Activated B cell treated with CpG ODN at 0.5 μM for 24 hours (primary cell): ENCODE results near the gene SLCO4A1. TPM values are rescaled to one million over a fixed set of nuclear protein-coding genes. Genes with fewer than 3 reads are reported as not detected.
"Not testable (repeated sequence)": the region's sequence is repeated elsewhere in the genome, so short reads cannot be mapped to it uniquely, and the experiment has no call there.

ENCODE experiments used
- ATAC-seq: fragments of 200-7000 bp; cut with Tn5 transposase; one replicate; pipeline ENCODE4 v1.10.0; 2021; ENCODE audit warnings: low read depth, mild to moderate bottlenecking, moderate library complexity
- CTCF ChIA-PET: fragments of 350-600 bp; sonication (Branson Sonifier 250); formaldehyde crosslinking; loops from one replicate; lab custom pipeline; 2021; ENCODE audit warnings: antibody characterized with exemption; lab: Charles Lee
- POLR2A ChIA-PET: fragments of 350-600 bp; sonication (Branson Sonifier 250); formaldehyde crosslinking; loops from one replicate; lab custom pipeline; 2021; ENCODE audit warnings: antibody characterized with exemption; lab: Charles Lee
- DNase-seq: peaks from one replicate; pipeline ENCODE4 v3.0.0; 2022
- H3K27ac Mint-ChIP-seq: one replicate; pipeline ENCODE4 v1.8.0; 2020; ENCODE audit warnings: mixed read lengths
- H3K27me3 Mint-ChIP-seq: one replicate; pipeline ENCODE4 v1.8.0; 2021; ENCODE audit warnings: mixed read lengths
- H3K36me3 Mint-ChIP-seq: one replicate; pipeline ENCODE4 v1.8.0; 2021; ENCODE audit warnings: low read depth, mixed read lengths
- H3K4me1 Mint-ChIP-seq: one replicate; pipeline ENCODE4 v1.8.0; 2021; ENCODE audit warnings: mixed read lengths
- H3K4me3 Mint-ChIP-seq: one replicate; pipeline ENCODE4 v1.8.0; 2020; ENCODE audit warnings: mild to moderate bottlenecking, mixed read lengths
- H3K9me3 Mint-ChIP-seq: one replicate; pipeline ENCODE4 v1.8.0; 2020; ENCODE audit warnings: mixed read lengths
- intact Hi-C: fragments of 100-400 bp; cut with micrococcal nuclease; formaldehyde crosslinking; loops from one replicate; pipeline ENCODE4 v1.15.1; 2024
- total RNA-seq: library from RNA; stranded (reverse); gene quantifications from 2 replicates; pipeline ENCODE4 v1.2.3, GENCODE V29; 2022
- TF ChIP-seq, protein P1 (sequence below): fragments of 200-600 bp; IDR thresholded peaks from one replicate; pipeline ENCODE4 v1.8.0; 2022; ENCODE audit warnings: antibody characterized with exemption, mild to moderate bottlenecking

SLCO4A1 gene
- total RNA-seq, 1 donor from 2014 or later = 38.9 TPM

DNA sequence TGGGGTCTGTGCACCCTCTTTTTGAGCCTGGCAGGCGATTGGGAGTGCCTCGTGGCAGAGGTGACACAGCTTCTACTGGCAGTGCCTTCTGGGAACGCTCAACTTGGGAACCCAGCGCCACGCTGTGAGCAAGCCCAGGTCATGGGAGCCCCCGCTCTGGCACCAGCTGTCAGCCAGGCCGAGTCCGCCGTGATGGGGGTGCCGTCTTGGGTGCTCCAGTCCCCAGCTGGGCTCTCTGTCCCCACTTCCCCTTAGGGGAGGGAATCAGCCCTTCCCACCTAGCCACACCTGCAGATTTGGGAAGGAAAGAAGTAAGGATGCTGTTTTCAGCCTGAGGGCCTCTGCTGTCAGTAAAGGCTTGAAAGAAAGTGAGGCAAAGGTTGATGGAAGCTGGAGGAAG is 35.4 kb downstream of the SLCO4A1 start:
- POLR2A ChIA-PET = no interaction called here
- no peaks in the 10 kb centered on the region for H3K9me3 Mint-ChIP-seq
- no peaks in the 10 kb centered on the region for H3K36me3 Mint-ChIP-seq
- H3K27me3 Mint-ChIP-seq = no peaks in the 10 kb centered on the region
- TF ChIP-seq, protein P1, sequence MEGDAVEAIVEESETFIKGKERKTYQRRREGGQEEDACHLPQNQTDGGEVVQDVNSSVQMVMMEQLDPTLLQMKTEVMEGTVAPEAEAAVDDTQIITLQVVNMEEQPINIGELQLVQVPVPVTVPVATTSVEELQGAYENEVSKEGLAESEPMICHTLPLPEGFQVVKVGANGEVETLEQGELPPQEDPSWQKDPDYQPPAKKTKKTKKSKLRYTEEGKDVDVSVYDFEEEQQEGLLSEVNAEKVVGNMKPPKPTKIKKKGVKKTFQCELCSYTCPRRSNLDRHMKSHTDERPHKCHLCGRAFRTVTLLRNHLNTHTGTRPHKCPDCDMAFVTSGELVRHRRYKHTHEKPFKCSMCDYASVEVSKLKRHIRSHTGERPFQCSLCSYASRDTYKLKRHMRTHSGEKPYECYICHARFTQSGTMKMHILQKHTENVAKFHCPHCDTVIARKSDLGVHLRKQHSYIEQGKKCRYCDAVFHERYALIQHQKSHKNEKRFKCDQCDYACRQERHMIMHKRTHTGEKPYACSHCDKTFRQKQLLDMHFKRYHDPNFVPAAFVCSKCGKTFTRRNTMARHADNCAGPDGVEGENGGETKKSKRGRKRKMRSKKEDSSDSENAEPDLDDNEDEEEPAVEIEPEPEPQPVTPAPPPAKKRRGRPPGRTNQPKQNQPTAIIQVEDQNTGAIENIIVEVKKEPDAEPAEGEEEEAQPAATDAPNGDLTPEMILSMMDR = no peak
- no peak overlapping the region for H3K4me3 Mint-ChIP-seq
- intact Hi-C loops = loop anchor here (10.0 kb wide), 1 partner anchor 57 kb away; no protein-coding TSS in a partner anchor
- no peak for ATAC-seq
- H3K27ac Mint-ChIP-seq = no peak overlapping the region
- CTCF ChIA-PET = no interaction called here
- no peak for DNase-seq
- no peaks in the 10 kb centered on the region for H3K4me1 Mint-ChIP-seq

DNA sequence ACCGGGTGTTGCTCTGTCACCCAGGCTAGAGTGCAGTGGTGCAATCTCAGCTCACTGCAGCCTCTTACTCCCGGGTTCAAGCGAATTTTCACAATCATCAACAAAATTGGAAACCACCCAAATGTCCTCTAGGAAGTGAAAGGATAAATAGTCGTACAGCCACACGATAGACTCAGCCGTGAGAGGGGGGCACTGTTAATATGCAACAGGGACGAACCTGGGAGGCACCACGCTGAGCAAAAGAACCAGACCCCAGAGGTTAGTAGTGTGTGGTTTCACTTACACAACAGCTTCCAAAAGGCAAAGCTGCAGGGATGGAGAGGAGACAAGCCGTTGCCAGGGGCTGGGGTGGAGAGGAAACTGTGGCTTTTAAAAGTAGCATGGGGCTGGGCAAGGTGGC is 36.2 kb downstream of the SLCO4A1 start:
- Mint-ChIP-seq H3K9me3 (no peaks in the 10 kb centered on the region), H3K27me3 (no peaks in the 10 kb centered on the region), H3K27ac (no peak overlapping the region), H3K4me3 (no peak overlapping the region), H3K36me3 (no peaks in the 10 kb centered on the region), H3K4me1 (no peaks in the 10 kb centered on the region)
- ATAC-seq = no peak
- no peak for DNase-seq
- ChIA-PET CTCF (interaction anchor here (1.4 kb wide), 1 partner anchor 62 kb away, joined by 5 read pairs; no protein-coding TSS in a partner anchor), POLR2A (no interaction called here)
- intact Hi-C loops = loop anchor here (10.0 kb wide), 1 partner anchor 56 kb away; no protein-coding TSS in a partner anchor
- TF ChIP-seq, protein P1 = no peak

DNA sequence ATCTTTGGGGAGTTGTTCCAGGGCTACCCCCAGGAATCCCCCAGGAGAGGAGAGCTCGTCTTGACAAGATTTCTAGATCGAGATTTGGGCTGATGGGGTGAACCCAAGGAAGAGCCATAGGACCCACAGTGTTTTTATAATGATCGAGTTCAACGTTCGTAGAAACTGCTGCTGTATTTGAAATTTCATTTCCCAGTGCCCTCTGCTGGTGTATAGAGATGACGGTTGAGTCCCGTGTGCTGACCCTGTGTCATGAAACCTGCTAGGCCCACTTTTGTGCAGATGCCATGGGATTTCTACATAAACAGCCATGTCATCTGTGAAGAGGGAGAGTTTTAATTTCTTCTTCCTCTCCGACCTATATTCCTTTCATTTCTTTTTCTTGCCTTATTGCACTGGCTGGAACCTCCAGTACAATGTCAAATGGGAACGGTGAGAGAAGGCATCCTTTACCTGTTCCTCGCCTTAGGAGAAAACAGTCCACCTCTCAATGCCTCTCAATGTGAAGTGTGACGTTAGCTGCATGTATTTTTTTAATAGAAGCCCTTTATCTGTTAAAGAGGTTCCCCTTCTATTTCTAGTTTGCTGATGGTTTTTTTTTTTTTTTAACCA is 37.8 kb downstream of the SLCO4A1 start:
- DNase-seq (no peak), ATAC-seq (no peak)
- Mint-ChIP-seq H3K36me3 (no peaks in the 10 kb centered on the region), H3K9me3 (no peaks in the 10 kb centered on the region), H3K27me3 (no peaks in the 10 kb centered on the region), H3K27ac (no peak overlapping the region), H3K4me3 (no peak overlapping the region), H3K4me1 (no peaks in the 10 kb centered on the region)
- TF ChIP-seq, protein P1 = no peak
- intact Hi-C loops = loop anchor here (10.0 kb wide), 1 partner anchor 55 kb away; no protein-coding TSS in a partner anchor
- CTCF ChIA-PET = interaction anchor here (1.4 to 2.0 kb wide), 2 partner anchors 11 to 63 kb away, joined by 5 to 6 read pairs; no protein-coding TSS in a partner anchor
- POLR2A ChIA-PET = no interaction called here

DNA sequence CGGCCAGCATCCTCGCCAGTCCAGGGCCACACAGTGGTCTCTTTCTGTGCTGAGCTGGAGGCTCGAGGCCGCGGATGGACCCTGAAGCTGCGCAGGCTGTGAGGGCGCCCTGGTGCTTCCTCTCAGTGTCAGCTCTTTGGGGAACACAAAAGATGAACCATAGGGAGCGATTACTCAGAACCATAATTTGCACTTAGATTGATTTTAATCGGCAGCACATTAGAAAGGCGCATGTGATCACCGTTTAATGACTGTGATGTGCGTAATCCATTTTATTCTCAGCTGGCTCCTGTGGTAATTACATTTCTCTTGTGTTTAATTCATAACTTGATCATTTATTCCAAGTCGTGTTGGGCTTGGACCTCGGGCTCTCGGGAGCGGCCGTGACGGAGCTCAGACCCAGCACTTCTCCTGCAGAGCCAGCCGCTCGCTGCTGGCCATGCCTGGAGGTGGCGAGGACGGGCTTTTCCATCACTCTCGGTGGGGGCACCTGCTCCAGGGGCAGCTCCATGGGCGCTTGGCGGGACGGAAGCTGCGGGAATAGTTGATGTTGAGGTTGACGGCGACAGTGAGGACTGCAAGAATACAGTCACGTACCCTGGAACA is 40.7 kb downstream of the SLCO4A1 start:
- no peak for ATAC-seq
- TF ChIP-seq, protein P1 = no peak
- DNase-seq = no peak
- intact Hi-C loops = no loop called here
- Mint-ChIP-seq H3K4me3 (no peak overlapping the region), H3K9me3 (no peaks in the 10 kb centered on the region), H3K27me3 (peaks cover 3% of the 10 kb centered on the region), H3K27ac (no peak overlapping the region), H3K36me3 (no peaks in the 10 kb centered on the region), H3K4me1 (peaks cover 8% of the 10 kb centered on the region)
- POLR2A ChIA-PET = no interaction called here
- CTCF ChIA-PET = no interaction called here

DNA sequence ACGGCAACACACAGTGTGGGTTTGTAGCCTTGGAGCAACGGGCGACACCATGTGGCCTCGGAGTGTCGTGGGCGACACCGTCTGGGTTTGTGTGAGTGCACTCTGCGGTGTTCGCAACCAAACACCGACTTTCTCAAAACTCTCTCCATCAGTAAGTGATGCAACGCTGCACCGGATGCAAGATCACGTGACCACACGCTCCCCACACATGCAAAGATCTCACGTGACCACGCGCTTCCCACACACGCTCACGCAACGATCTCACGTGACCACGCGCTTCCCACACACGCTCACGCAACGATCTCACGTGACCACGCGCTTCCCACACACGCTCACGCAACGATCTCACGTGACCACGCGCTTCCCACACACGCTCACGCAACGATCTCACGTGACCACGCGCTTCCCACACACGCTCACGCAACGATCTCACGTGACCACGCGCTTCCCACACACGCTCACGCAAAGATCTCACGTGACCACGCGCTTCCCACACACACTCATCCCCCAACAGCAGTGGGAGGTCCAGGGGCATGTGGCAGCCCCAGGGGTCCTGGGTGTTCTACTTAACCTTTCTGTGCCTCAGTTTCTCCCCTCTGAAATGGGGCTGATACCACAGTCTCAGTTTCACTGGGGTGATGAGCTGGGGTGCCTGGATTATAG is 41.5 kb downstream of the SLCO4A1 start:
- H3K4me1 Mint-ChIP-seq, ATAC-seq, H3K36me3 Mint-ChIP-seq, CTCF ChIA-PET, H3K27ac Mint-ChIP-seq, H3K9me3 Mint-ChIP-seq, POLR2A ChIA-PET, H3K27me3 Mint-ChIP-seq, intact Hi-C loops, DNase-seq, H3K4me3 Mint-ChIP-seq: not testable (repeated sequence)
